T-helper 2 cell (primary cell): ENCODE measurements around the gene TRPC4AP.
"Not testable (repeated sequence)": the region's sequence is repeated elsewhere in the genome, so short reads cannot be mapped to it uniquely, and the experiment has no call there.

Experiments
- DNase-seq, 5 experiments: peaks; one replicate each; pipeline versions ENCODE4 v3.0.0 to v3.0.0-alpha.2; 2012 to 2022
- total RNA-seq, 2 donors: gene quantifications; one replicate each; lab custom pipeline; 2026; lab: John Stamatoyannopoulos, UW

TRPC4AP gene, protein sequence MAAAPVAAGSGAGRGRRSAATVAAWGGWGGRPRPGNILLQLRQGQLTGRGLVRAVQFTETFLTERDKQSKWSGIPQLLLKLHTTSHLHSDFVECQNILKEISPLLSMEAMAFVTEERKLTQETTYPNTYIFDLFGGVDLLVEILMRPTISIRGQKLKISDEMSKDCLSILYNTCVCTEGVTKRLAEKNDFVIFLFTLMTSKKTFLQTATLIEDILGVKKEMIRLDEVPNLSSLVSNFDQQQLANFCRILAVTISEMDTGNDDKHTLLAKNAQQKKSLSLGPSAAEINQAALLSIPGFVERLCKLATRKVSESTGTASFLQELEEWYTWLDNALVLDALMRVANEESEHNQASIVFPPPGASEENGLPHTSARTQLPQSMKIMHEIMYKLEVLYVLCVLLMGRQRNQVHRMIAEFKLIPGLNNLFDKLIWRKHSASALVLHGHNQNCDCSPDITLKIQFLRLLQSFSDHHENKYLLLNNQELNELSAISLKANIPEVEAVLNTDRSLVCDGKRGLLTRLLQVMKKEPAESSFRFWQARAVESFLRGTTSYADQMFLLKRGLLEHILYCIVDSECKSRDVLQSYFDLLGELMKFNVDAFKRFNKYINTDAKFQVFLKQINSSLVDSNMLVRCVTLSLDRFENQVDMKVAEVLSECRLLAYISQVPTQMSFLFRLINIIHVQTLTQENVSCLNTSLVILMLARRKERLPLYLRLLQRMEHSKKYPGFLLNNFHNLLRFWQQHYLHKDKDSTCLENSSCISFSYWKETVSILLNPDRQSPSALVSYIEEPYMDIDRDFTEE
- 125 to 144 reads per million in 2 donors for total RNA-seq

DNA sequence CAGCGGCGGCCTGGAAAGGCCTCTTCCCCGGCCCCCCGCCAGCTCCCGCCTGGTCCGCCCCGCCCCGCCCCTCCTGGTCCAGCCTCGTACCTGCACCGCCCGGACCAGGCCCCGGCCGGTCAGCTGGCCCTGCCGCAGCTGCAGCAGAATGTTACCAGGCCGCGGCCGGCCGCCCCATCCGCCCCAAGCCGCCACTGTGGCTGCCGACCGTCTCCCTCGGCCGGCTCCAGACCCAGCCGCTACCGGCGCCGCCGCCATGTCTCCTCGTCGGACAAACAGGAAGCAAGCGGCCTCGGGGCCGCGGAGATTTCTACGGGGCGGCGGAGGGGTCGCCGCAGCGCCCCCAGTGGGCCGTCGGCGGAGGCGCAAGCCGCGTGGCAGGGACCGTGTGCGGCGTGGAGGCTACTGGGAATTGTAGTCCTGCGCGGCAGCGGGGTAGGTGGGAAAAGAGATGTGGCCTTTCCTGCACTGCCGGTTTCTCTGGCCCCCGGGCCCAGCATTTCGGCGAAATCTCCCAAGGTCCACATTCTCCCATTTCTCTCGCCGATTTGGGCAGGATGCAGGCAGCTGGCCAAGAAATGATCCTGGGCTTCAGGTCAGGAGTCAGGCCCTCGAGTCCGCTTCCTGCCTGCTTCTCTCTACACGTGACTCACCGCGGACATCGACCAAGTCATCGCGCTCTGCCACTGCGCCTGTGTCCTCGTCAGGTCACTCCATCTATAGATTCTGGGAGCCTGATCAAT, at the start of gene TRPC4AP:
TSS of gene TRPC4AP (minus strand) at position 284 of the 743 bp plus-strand sequence. CDS start at position 258, 26 bp downstream.
- peak; percentile 74 to 93 (median 83) for DNase-seq

DNA sequence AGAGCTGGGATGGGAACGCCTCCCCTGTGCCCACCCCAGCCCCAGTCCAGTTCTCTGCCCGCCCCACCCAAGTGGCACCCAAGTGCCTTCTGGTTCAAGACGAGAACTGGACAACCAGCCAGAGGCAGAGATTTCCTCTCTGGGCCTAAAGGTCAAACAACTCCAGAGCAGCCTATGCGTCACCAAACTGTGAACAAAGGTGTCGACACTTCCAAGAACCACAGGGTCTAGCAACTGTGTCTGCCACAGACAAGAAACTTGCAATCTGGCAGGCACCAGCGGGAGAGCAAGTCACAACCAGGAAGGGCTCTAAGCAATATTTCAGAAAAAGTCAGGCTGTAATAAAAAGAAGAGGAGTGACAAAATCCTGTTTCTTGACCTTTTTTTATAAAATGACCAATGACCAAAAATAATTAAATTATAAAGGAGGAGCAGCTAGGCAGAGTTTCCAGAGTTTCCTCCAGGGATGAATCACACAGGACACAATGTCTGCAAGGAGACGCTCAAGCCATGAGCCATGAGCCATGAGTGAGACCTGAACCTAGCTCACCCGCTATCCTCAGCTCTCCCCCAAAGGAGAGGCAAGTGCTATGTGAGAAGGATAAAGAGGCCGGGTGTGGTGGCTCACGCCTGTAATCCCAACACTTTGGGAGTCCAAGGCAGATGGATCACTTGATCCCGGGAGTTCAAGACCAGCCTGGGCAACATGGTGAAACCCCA, 43.4 kb upstream of the TRPC4AP start:
- DNase-seq: no peak

DNA sequence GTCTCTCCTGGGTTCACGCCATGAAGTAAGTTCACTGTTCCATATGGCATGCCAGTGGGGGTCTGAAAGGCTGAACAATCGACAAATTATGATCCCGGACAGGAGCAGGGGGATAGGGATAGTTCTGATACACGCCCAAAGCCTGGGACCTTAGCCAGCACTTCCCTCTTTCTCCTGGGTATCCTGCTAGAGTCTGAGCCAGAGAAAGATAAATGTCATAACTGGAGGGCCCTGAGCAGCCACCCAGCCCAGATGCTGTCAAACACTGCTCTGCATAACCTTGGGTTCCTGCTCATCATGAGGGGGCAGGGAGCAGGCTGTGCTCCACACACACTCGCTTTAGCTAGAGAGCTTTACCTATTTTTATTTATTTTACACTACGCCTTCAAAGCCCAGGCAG, 42.3 kb upstream of the TRPC4AP start:
- no peak for DNase-seq

DNA sequence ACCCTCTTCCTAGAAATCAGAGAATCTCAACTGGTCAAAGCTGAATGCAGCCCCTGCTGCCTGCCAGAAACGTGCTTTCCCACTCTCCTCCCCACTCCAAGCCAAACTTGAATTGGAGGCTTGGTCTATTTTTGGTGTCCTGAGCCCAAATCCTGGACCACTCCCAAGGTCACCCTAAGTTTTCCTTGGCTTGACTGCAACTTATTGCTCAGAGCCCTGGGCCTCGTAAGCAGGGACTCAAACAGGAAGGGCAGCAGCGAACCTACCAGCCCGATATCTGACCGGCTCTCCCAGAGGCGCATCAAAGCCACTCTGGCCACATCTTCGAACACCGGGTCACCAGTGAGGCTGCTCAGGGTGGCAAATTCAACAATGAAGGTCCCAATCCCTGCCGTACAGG, 41.9 kb upstream of the TRPC4AP start:
- no peak for DNase-seq

DNA sequence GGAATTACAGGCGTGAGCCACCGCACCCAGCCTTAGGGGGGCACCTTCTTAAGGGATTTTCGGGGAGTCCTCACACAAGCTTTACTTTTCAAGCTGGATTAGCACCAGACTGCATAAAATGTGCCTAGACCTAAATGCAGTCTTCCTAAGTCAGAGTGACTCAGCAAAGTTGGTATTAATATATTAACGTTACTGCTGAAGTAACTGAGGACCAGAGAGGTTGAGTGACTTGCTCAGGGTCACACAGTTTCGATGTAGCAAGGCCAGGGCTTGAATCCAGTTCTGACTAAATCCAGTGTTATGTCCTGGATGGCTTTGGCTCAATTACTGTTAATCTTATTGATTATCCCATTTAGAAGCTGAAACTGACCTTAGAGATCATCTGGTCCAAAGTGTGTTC, 41.1 kb upstream of the TRPC4AP start:
- DNase-seq: no peak

DNA sequence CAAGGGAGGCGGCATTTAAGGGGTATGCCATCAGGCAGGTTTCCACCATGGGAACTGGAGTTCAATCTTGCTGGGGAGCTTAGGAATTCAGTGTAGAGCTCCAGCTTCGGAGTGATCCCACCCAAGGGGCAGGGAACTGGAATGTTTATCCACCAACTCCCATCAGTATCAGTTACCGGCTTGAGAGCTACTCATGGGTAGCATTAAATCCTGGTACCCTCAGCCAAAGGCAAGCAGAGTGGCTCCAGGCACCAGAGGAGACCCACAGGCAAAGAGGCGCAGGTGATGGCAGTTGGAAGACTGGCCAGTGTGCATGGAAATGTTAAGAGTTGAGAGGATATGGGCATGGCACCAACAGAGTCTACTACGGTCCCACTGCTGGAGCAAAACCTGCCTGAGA, 40.4 kb upstream of the TRPC4AP start:
- no peak for DNase-seq

DNA sequence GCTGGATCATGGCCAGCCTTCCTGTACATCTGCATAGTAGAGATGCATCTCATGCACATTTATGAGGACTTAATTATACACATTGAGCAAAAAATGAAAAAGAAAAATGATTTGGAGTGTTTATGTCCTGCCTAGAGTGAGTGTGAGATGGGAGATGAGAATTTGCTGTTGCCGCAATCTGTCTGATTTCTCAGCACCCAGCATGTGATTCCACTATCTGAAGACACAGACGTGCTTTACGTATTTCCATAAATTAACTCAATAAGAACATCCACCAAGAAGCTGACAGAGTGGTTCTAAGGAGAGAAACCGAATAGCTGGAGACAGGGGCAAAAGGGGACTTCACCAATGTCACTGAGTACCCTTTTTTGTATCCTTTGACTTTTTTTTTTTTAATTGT, 39.3 kb upstream of the TRPC4AP start:
- no peak for DNase-seq

DNA sequence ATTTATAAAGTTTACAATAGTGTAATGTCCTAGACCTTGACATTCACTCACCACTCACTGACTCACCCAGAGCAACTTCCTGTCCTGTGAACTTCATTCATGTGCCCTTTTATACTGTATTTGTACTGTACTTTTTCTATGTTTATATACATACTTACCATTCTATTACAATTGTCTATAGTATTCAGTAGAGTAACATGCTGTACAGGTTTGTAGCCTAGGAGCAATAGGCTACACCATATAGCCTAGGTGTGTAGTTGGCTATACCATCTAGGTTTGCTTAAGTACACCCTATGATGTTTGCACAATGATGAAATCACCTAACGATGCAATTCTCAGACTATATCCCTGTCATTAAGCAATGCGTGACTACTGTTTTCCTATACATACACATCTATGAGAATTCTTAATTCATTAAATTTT, 37.1 kb upstream of the TRPC4AP start:
- no peak for DNase-seq

DNA sequence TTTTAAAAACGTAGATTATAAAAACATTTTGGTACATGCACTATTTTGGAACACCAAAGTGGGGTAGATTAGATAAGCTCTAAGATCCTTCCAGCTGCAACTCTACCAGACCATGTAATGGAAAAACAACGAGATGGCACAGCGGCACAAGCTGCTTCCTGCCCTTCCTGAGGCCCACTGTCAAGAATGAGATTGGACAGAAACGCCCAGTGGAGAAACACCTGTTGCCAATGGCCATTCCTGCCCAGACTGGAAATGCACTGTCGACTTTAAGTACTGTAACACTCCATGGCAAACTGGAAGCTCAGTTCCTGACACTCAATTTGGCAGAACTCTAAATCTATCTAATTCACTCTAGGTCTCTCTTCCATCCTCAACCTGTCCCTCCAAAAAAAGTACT, 33.1 kb upstream of the TRPC4AP start:
- no peak for DNase-seq

DNA sequence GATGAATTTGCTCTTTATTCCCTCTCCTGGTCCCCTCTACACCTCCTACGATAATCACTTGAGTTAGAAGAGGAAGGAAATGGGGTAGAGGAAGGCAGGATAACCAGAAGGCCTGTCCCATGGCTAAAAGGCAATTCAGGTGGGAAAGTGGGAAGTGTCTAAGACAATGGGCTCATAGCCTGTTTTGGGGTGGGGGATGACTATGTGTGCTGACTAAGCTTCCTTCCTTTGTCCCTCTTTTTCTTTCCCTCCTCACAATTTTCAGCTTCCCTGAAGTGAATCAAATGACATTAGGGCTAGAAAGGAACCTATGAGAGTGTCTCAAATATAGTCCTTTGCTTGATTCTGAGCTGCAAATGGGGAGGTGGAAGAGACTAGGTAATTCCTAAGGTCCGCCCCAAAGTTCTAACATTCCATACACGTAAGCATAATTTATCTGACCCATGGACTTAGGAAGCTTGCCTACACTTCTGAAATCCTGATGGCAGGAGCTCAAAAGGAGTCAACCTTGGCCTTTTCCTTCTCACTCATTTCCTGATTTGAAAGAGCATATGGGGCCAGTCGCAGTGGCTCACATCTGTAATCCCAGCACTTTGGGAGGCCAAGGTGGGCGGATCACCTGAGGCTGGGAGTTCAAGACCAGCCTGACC, 30.3 kb upstream of the TRPC4AP start:
- DNase-seq: no peak

DNA sequence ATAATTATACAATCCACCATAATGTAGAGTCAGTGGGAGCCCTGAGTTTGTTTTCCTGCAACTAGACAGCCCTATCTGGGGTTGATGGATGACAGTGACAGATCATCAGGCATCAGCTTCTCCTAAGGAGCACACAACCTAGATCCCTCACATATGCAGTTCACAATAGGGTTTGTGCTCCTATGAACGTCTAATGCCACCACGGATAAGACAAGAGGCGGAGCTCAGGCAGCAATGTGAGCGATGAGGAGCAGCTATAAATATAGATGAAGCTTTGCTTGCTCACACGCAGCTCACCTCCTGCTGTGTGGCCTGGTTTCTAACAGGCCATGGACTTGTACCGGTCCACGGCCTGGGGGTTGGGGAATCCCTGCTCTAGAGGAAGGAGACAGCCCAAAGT, 28.6 kb upstream of the TRPC4AP start:
- no peak for DNase-seq

DNA sequence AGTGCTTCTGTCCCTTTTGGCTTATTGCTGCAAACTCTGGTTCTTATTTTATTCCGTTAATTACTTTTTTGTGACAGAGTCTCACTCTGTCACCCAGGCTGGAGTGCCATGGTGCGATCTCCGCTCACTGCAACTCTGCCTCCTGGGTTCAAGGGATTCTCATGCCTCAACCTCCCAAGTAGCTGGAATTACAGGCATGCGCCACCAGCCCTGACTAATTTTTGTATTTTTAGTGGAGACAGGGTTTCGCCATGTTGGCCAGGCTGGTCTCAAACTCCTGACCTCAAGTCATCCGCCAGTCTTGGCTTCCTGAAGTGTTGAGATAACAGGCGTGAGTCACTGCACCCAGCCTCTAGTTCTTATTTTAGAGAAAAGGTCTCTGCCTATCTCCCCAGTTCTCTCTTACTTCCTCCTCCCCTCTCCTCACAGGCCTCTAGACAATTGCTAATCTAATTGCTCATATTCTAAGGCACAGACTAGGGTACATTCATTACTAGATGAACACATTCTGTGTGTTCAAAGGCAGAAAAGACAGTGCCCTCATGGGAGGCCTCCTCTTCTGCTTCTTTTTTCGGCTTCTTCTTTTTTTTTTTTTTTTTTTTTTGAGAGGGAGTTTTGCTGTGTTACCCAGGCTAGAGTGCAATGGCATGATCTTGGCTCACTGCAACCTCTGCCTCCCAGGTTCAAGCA, 27.6 kb upstream of the TRPC4AP start:
- DNase-seq: peak in 1 of 5 experiments; percentile 29

DNA sequence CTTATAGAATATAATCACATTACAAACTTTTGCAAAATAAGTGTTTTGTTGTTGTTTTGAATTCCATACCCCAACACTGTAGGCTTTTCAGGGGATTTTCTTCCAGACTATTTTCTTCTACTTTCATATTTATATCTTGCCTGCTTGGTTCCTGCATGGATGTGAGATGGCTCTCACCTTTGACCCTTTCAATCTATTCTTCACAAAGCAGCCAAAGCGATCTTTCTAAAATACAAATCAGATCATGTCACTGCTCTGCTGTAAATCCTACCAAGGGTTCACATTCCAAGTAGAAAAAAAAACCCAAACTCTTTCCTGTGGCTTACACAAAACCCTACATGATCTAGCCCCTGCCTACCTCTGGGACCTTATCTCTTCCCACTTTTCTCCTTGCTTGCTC, 25.0 kb upstream of the TRPC4AP start:
- DNase-seq: no peak

DNA sequence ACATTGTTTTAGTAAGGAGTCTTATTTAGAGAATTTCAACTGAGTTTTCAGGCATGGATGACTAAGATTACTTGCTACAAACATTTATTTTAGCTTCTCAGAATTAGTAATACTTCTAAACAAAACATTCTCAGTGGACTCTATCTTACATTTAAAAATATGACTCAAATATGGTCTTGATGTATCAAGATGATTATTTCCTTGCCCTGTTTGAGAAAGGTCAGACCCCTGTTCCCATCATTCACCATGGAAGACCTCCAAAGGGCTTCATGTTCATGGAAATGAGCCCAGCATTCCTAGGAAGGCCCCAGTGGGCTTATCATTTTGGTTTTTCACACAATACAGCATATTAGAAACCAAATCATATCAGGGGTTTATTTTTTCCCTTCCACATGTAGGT, 24.6 kb upstream of the TRPC4AP start:
- DNase-seq: no peak

DNA sequence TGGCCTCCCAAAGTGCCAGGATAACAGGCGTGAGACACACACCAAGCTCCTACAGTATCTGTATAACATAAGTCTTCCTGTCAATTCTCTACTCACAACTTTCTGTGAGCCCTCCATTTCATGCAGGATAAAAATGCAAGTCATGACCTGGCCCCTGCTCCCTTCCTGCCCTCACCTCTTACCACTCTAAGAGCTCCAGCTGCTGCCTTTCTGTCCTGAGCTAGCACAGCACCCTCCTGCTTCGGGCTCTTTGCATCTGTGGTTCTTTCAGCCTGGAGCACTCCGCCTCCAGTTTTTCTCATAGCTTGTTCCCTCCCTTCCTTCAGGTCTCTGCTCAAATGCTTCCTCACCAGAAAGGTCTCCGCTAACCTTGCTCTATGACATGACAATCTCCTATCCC, 23.7 kb upstream of the TRPC4AP start:
- DNase-seq: no peak

DNA sequence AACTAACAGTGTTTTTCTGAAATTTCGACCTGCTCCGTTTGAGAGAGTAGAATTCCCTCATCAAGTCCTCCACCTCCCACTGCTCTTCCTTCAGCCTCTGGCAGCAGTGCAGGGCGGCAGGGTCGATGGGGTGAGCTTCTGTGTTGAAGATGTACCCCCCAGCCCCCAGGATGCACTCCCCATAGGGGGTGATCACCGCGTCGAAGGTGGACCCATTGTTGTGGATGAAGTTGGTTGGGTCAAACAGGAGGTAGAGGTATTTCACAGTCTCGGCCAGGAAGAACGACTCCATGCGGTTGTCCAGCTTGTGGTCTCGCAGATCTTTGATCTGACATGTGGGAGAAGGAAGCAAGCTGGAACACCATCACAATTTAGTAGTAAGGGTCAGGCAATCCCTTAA, 23.0 kb upstream of the TRPC4AP start:
- no peak for DNase-seq

DNA sequence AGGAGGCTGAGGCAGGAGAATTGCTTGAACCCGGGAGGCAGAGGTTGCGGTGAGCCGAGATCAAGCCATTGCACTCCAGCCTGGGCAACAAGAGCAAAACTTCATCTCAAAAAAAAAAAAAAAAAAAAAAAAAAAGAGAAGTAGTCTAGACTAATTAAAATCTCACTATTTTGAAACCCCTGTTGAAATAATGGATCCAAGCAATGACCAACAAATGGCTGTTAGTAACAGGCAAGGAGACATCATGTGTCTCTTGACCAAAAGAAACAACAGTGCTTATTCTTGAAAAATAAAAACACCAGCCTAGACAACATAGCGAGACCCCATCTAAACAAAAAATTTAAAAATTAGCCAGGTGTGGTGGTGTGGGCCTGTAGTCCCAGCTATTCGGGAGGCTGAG, 19.7 kb upstream of the TRPC4AP start:
- DNase-seq: not testable (repeated sequence)

DNA sequence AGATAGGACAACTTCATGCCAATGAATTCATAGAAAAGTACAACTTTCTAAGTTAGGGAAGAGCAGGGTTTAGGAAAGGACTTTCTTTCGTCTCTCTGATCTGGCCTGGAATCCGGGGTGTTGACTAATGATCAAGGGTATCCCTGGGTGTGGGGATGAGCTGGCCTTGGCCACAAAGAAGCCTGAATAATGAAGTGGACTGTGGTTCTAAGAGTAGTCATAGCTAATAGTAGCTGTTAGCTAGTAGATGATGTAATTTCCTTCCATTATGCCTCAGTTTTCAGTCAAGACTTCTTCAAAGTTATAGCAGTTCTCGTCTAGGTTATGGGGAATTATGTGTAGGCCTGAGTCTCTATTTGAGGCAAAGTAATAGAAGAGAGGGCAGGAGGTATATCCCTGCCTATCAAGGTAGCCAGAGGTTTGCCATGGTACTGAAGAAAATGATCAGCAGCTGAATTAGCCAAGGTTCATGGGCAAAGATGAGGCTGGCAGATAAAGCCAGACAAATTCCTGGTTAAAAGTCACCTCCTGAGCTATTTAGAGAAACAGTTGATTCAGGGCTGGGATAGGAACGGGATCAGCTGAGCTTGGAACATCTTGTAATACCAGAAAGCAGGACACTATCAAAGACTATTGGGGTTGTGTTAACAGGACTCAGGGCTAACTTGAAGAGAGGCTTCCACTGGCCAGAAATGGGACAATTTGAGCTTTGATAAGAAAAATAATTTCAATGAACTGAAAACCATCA, 18.7 kb upstream of the TRPC4AP start:
- DNase-seq: no peak

DNA sequence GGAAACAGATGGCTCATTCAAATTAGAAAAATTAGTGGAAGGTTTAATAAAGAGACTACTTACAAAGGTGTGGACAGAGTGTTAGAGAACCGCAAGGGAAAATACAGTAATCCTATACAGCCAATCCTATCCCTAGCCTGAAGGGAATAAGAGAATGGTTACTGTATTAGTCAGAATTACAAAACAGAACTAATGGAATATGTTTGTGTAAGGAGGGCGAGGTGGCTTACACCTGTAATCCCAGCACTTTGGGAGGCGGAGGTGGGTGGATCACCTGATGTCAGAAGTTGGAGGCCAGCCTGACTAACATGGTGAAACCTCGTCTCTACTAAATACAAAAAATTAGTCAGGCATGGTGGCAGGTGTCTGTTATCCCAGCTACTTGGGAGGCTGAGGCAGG, 16.3 kb upstream of the TRPC4AP start:
- no peak for DNase-seq

DNA sequence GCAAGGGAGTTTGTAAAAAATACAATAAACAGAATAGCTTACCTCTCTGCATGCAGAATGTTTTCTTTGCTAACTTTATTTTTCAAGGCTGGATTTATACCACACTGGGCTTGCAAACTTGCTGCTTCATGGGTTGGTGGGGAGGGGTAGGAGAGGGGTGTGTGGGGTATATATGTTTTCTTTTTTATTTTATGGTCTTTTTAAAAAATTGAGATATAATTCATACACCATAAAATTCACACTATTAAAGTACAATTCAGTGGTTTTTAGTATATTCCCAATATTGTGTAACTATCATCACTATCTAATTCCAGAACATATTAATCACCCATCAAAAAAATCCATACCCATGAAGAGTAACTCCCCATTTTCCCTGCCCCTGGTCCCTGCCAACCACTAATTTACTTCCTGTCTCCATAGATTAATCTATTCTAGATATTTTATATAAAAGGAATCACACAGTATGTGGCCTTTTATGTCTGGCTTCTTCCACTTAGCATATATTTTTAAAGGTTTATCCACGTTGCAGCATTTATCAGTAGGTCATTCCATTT, 14.3 kb upstream of the TRPC4AP start:
- no peak for DNase-seq
